ENCODE data around the gene ZBTB20. TPM values are rescaled to one million over a fixed set of nuclear protein-coding genes. Genes with fewer than 3 reads are reported as not detected.

ZBTB20 gene
- total RNA-seq, 4 donors from 2014 or later, result 148 to 242 (median 188) TPM

DNA sequence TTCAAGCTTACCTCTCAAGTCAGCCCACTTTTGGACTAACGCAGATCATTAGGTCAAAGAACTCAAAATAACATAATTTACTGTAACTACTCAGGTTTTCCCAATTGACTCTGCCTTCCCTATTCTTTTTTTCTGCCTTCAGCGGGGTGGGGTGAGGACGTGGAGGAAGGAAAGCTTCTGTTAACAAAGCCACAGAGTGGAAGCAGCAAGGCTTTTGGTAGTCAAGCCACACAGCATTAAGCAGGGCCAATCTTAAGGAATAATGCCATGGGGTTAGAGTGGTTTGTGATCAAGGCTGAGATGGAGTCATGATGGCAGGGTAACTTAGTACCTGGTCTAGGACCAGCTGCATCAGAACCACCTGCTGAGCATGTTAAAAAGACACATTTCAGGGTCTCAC, 575.7 kb downstream of the ZBTB20 start:
- Histone ChIP-seq H3K9me3 (no peaks in the 10 kb centered on the region), H3K27me3 (no peaks in the 10 kb centered on the region), H3K36me3 (no peaks in the 10 kb centered on the region), H3K4me1 (peaks cover 0 to 15% of the 10 kb centered on the region in 2 donors), H3K27ac (no peak overlapping the region), H3K4me3 (replicated peaks in 1 of 3) (no peak overlapping the region)
- intact Hi-C loops (cut with DNase I), result no loop called here
- WGBS, 2 donors, result 80 to 84% methylated on average over 3 of the region's 3 CpGs
- TF ChIP-seq, protein P1, sequence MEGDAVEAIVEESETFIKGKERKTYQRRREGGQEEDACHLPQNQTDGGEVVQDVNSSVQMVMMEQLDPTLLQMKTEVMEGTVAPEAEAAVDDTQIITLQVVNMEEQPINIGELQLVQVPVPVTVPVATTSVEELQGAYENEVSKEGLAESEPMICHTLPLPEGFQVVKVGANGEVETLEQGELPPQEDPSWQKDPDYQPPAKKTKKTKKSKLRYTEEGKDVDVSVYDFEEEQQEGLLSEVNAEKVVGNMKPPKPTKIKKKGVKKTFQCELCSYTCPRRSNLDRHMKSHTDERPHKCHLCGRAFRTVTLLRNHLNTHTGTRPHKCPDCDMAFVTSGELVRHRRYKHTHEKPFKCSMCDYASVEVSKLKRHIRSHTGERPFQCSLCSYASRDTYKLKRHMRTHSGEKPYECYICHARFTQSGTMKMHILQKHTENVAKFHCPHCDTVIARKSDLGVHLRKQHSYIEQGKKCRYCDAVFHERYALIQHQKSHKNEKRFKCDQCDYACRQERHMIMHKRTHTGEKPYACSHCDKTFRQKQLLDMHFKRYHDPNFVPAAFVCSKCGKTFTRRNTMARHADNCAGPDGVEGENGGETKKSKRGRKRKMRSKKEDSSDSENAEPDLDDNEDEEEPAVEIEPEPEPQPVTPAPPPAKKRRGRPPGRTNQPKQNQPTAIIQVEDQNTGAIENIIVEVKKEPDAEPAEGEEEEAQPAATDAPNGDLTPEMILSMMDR (IDR thresholded peaks at IDR 0.05), result no peak
- TF ChIP-seq POLR2A (IDR thresholded peaks at IDR 0.05), result no peak
- no peak for DNase-seq

DNA sequence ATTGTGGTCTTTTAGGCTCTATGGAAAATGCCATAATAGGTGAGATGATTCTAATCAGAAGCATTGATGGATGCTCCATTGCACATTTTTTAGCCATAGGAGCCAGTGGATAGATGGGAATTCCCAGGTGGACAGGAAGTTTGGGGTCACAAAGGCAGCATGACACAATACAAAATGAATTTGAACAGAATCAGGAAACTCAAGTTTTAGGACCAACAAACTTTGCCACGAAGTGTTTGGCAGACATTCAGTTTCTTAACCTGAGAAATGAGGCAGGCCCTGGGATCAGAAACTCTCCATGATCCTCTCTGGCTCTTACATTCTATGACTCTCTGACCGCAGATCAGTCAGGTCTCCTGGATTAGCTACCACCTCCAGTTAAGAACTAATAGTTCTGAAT, 577.9 kb downstream of the ZBTB20 start:
- no peak for TF ChIP-seq POLR2A (IDR thresholded peaks at IDR 0.05)
- TF ChIP-seq, protein P1 (IDR thresholded peaks at IDR 0.05), result no peak
- no peak for DNase-seq
- 77 to 84% methylated on average over 2 of the region's 2 CpGs for WGBS, 2 donors
- Histone ChIP-seq H3K4me3 (replicated peaks in 1 of 3) (no peak overlapping the region), H3K27me3 (no peaks in the 10 kb centered on the region), H3K4me1 (peaks cover 0 to 19% of the 10 kb centered on the region in 2 donors), H3K27ac (no peak overlapping the region), H3K9me3 (no peaks in the 10 kb centered on the region), H3K36me3 (no peaks in the 10 kb centered on the region)
- intact Hi-C loops (cut with DNase I), result no loop called here

GRCh38 chr3:114567771-114568170, 579.3 kb downstream of the ZBTB20 start:
- H3K4me3 ChIP-seq (replicated peaks in 1 of 3), result no peak overlapping the region
- DNase-seq, result no peak
- 94 to 100% methylated on average over 2 of the region's 2 CpGs for WGBS, 2 donors
- intact Hi-C loops (cut with DNase I), result no loop called here
- H3K27ac ChIP-seq, result no peak overlapping the region
- no peaks in the 10 kb centered on the region for H3K9me3 ChIP-seq
- TF ChIP-seq, protein P1 (IDR thresholded peaks at IDR 0.05), result no peak
- TF ChIP-seq POLR2A (IDR thresholded peaks at IDR 0.05), result no peak
- no peaks in the 10 kb centered on the region for H3K27me3 ChIP-seq
- H3K36me3 ChIP-seq, result no peaks in the 10 kb centered on the region
- peaks cover 0 to 19% of the 10 kb centered on the region in 2 donors for H3K4me1 ChIP-seq

DNA sequence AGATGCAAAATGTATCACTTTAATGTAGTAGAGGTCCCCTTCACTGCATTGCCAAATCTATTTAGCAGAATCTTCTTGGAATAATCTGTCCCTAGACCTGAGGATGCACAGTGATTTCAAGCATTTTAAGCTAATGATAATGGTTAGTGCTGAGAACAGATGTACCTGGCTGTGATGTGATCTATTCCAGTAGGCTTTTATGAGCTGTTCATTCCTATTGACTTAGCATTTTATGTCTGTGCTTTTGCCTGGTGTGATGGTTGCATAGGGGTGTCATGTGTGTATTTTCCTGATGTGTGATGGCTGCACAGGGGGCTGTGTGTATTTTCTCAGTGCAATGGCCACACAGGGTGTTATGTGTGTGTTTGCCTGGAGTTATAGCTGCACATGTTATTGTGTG, 580.3 kb downstream of the ZBTB20 start:
- no peak overlapping the region for H3K27ac ChIP-seq
- no peaks in the 10 kb centered on the region for H3K36me3 ChIP-seq
- DNase-seq, result no peak
- no peaks in the 10 kb centered on the region for H3K9me3 ChIP-seq
- H3K27me3 ChIP-seq, result no peaks in the 10 kb centered on the region
- peaks cover 0 to 19% of the 10 kb centered on the region in 2 donors for H3K4me1 ChIP-seq
- no peak for TF ChIP-seq POLR2A (IDR thresholded peaks at IDR 0.05)
- TF ChIP-seq, protein P1 (IDR thresholded peaks at IDR 0.05), result no peak
- no peak overlapping the region for H3K4me3 ChIP-seq (replicated peaks in 1 of 3)
- intact Hi-C loops (cut with DNase I), result no loop called here

DNA sequence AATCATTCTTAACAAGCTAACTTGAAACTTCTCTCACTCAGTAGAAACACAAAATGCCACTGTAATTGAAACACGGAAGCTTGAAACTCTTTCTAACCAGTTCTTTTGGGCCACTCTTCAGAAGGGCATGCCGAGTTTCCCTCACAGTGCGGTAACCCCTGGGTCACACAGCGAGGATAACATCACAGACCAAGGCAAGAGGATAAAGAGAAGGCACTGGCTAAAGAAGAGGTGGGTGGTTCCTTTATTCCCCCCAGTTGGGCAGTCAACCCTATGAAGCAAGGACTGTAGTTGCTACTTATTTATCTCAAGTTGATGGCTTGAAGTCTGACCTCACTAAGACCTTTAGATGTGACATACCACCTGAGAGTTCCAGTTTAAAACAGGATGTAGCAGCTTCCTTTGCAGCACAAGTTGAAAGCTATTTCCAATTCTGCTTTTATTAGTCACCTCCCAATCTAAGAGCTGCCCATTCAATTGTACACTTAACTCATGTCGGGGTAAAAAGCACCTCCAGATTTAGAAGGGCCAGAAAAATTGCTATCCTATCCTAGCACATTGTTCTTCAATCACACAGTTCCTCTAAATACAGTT, 580.8 kb downstream of the ZBTB20 start:
- WGBS, 2 donors, result 80 to 84% methylated on average over 5 of the region's 5 CpGs
- intact Hi-C loops (cut with DNase I), result no loop called here
- peaks cover 0 to 19% of the 10 kb centered on the region in 2 donors for H3K4me1 ChIP-seq
- no peak for TF ChIP-seq POLR2A (IDR thresholded peaks at IDR 0.05)
- TF ChIP-seq, protein P1 (IDR thresholded peaks at IDR 0.05), result no peak
- H3K27ac ChIP-seq, result no peak overlapping the region
- no peaks in the 10 kb centered on the region for H3K27me3 ChIP-seq
- H3K4me3 ChIP-seq (replicated peaks in 1 of 3), result no peak overlapping the region
- H3K9me3 ChIP-seq, result no peaks in the 10 kb centered on the region
- DNase-seq, result no peak
- H3K36me3 ChIP-seq, result no peaks in the 10 kb centered on the region

All from thyroid gland (tissue), 4 donors.